HG03196 (cell line): ENCODE data around the gene BLNK.

Experiments used
- ATAC-seq: cut with Tn5 transposase; IDR thresholded peaks from one replicate; pipeline ENCODE4 v1.9.1; 2021; ENCODE audit not compliant: unreplicated experiment

BLNK gene

GRCh38 chr10:96152437-96152836 is 118.9 kb downstream of the BLNK start:
- no peak for ATAC-seq
